NCI-H2196 treated with DMSO at 0.1 percent for 48 hours (cell line): ENCODE data around the gene FOXD3.
"Not testable (repeated sequence)": the region's sequence is repeated elsewhere in the genome, so short reads cannot be mapped to it uniquely, and the experiment has no call there.

Experiments used
- DNase-seq: peaks from one replicate; lab custom pipeline; 2025; ENCODE audit not compliant: unreplicated experiment; lab: John Stamatoyannopoulos, UW

The FOXD3 gene

DNA sequence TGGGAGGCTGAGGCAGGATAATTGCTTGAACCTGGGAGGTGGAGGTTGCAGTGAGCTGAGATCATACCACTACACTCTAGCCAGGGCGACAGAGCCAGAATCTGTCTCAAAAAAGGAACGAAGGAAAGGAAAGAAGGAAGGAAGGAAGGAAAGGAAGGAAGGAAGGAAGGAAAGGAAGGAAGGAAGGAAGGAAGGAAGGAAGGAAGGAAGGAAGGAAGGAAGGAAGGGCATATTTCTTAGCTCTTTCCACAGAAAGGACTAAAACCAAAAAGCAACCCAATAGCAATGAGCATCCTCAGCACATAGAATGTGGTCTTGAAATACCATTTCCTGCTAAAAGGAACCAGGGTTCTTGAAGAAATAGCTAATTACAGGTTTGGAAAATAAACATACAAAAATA, 33.9 kb downstream of the FOXD3 start:
- not testable (repeated sequence) for DNase-seq

GRCh38 chr1:63359561-63359960, 37.2 kb downstream of the FOXD3 start:
- no peak for DNase-seq

- DNase-seq = no peak
Observed at GRCh38 chr1:63362073-63362472, 39.7 kb downstream of the FOXD3 start.

GRCh38 chr1:63362578-63362977, 40.2 kb downstream of the FOXD3 start:
- DNase-seq = no peak

DNA sequence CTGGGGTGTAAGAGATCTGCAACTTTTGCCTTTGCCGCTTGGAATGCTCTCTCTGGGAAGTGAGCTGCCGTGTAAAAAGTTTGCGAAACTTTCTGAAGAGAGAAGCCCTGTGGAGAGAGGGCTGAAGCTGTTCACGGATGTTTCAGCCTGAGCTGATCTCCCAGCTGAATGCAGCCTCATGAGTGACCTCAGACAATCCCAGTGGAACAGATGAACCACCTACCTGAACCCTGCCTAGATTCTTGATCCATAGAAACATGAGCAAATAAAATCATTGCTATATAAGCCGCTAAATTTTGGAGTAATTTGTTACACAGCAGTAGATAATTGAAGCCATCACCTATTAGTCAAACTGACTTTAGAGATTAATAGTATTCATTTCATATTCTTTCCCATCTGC, 40.6 kb downstream of the FOXD3 start:
- no peak for DNase-seq

- peak; percentile 82 for DNase-seq
Observed at GRCh38 chr1:63366908-63367214, 44.5 kb downstream of the FOXD3 start.

GRCh38 chr1:63367215-63368103, 45.1 kb downstream of the FOXD3 start, which contains the start of gene ALG6:
TSS of gene ALG6 (plus strand) at chr1:63367627. CDS start at chr1:63370978, 3,351 bp downstream.
- peak; percentile 96 for DNase-seq

DNA sequence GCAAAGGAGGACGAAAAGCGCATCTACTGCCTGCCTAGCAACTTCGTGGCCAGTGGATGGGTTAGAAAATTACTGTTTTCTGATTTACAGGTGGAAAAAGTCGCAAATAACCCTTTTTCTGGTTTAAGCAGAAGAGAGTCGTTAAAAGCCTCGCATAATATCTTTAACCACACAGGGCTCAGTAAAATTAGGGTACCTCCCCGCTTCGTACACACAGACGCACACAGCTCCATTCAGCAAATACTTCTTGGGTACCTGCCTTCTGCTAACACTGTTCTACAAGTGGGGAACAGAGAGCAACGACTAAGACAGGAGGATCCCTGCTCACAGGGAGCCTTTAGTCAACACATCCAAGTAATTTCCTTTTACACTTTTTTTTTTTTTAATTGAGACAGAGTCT, 45.8 kb downstream of the FOXD3 start:
- DNase-seq = no peak
